Muscle layer of duodenum (tissue), 2 donors: ENCODE measurements around the gene GOSR2.

ENCODE experiments used
- H3K27ac ChIP-seq: one replicate; pipeline ENCODE4 v1.7.0; 2013; ENCODE audit warnings: mild to moderate bottlenecking, low read length
- H3K27me3 ChIP-seq: one replicate; pipeline ENCODE4 v1.7.0; 2013; ENCODE audit warnings: low read depth, mild to moderate bottlenecking, control low read depth, low read length
- H3K36me3 ChIP-seq, 2 donors: one replicate each; pipeline ENCODE4 v1.7.0; 2013; ENCODE audit warnings: low read length in 2 of 2, control low read depth in 1 of 2, mild to moderate bottlenecking in 1 of 2; ENCODE audit not compliant: insufficient read depth in 2 of 2, control insufficient read depth in 1 of 2
- H3K4me1 ChIP-seq, 2 donors: one replicate each; pipeline ENCODE4 v1.7.0; 2013; ENCODE audit warnings: low read length in 2 of 2, mild to moderate bottlenecking in 2 of 2, control low read depth in 1 of 2, moderate library complexity in 1 of 2; ENCODE audit not compliant: insufficient read depth in 2 of 2, control insufficient read depth in 1 of 2
- H3K4me3 ChIP-seq, 2 donors: one replicate each; pipeline ENCODE4 v1.7.0; 2013; ENCODE audit warnings: low read length in 2 of 2, low read depth in 1 of 2, mild to moderate bottlenecking in 1 of 2
- H3K9me3 ChIP-seq, 2 donors: one replicate each; pipeline ENCODE4 v1.7.0; 2013; ENCODE audit warnings: low read length in 2 of 2, control low read depth in 1 of 2, mild to moderate bottlenecking in 1 of 2; ENCODE audit not compliant: control insufficient read depth in 1 of 2
- donor health status: healthy.

The GOSR2 gene

DNA sequence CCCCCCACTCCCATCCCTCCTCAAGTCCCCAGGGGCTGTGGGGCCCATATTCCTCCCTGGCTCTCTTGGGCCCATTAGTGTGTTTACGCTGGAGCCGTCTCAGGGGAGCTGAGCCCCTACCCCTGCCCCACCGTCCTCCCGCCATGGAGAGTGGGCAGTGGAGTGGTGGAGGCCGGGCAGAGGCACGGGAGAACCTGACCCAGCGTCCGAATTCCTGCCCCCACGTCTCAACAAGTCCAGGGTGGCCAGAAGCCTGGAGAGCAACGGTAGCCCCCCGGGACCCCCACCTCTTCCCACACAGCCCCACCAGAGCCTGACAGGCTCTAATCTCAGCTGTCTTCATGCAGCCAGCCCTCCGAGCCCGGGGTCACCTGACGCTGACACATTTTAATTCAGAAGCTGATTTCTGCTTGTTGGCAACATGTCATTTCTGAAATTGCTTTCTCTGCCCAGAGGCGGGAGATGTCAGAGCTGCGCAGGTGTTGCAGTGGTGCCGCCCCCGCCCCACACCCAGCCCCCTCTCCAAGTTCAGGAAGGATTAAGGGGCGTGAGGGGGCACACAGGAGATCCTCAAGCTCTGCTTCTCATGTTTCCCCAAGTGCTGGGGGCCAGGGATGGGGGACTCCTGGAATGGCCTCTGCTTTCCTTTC lies 39.0 kb upstream of the GOSR2 start:
- H3K9me3 ChIP-seq = no peaks in the 10 kb centered on the region
- H3K4me1 ChIP-seq = no peaks in the 10 kb centered on the region
- H3K27me3 ChIP-seq = no peaks in the 10 kb centered on the region
- H3K36me3 ChIP-seq = no peaks in the 10 kb centered on the region
- no peak overlapping the region for H3K27ac ChIP-seq
- no peak overlapping the region for H3K4me3 ChIP-seq

DNA sequence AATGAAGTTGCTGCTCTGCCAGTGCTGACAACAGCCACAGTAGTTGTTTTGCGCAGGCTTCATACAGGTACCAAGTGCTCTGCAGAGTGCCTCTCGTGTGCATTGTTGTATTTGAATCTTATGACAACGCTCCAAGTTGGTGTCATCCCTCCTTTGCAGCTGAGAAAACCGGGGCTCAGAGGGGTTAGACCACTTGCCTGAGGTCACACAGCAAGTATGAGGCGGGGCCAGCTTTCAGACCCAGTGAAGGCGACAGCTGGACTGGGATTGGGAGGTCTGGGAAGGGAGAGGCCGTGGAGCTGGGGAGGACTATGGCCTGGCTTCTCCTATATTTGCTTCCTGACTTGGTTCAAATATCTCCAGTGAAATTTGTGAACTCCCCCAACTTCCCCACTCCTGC lies 38.4 kb upstream of the GOSR2 start:
- no peak overlapping the region for H3K27ac ChIP-seq
- no peak overlapping the region for H3K4me3 ChIP-seq
- H3K36me3 ChIP-seq = no peaks in the 10 kb centered on the region
- no peaks in the 10 kb centered on the region for H3K27me3 ChIP-seq
- H3K9me3 ChIP-seq = no peaks in the 10 kb centered on the region
- H3K4me1 ChIP-seq = no peaks in the 10 kb centered on the region

DNA sequence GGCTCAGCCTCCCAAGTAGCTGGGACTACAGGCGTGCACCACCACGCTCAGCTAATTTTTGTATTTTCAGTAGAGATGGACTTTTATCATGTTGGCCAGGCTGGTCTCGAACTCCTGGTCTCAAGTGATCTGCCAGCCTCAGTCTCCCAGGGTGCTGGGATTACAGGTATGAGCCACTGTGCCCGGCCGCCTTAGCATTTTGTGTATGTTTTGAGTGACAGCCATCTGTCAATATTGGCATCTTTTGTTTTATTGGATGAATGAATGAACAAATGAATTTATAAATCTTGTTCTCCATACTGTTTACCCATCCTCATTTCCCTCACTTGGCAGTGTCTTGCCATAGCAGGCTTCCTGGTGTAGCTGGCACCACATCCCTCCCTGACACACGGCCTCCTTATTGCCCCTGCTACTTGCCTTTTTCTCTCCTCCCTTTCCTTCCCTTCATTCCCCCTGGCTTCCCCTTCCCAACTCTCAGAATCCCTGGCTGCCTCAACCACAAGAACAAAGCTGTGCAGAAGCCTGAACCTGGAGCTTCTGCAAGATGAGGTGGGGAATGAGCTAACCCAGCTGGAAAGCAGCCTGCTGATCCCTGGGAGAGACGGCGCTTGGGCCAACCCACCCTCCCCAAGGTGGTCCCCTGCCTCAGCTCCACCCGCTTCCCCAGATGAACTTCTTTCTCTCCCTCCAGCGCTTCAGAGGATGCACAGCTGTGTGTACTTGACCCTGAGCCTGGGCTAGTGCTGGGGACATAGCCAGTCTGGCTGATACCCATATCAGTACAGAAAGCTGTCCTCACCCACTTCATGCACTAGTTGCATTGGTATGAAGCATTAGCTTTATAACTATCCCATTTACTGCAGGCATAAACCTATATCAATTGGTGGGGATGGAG lies 37.3 kb upstream of the GOSR2 start:
- H3K36me3 ChIP-seq = no peaks in the 10 kb centered on the region
- H3K4me1 ChIP-seq = no peaks in the 10 kb centered on the region
- H3K9me3 ChIP-seq = no peaks in the 10 kb centered on the region
- H3K4me3 ChIP-seq = no peak overlapping the region
- H3K27me3 ChIP-seq = no peaks in the 10 kb centered on the region
- no peak overlapping the region for H3K27ac ChIP-seq

DNA sequence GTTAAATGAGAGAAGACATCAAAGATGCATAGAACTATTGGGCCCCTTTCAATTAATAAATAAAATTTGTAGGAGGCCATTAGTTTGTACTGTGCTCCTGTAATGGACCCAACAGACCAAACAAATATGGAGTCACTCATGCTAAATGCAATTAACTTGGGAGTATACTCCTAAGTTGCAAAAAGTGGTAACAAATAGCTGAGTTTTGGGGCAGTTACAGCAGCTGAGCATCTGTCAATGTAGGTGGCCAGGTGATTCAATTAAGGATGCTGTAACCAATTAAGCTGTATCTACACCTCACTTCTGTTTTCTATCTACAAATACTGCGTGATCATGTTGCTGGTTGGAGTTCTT lies 36.7 kb upstream of the GOSR2 start:
- H3K4me3 ChIP-seq = no peak overlapping the region
- no peak overlapping the region for H3K27ac ChIP-seq
- no peaks in the 10 kb centered on the region for H3K9me3 ChIP-seq
- H3K27me3 ChIP-seq = no peaks in the 10 kb centered on the region
- no peaks in the 10 kb centered on the region for H3K4me1 ChIP-seq
- H3K36me3 ChIP-seq = no peaks in the 10 kb centered on the region

DNA sequence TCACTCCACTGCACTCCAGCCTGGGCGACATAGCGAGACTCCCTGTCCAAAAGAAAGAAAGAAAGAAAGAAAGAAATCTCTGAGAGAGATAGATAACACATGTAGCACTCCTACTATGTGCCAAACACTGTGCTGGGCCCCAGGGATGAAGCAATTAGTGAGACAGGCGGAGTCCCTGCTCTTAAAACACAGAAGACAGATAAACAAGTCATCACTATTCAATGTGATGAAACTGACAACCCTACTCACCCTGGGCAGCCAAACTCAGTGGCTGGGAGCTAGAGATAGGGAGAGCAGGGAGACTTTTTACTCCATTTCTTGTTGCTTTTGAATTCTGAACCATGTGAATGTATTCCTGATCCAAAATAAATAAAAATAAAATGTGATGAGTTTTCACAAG lies 35.2 kb upstream of the GOSR2 start:
- Histone ChIP-seq H3K4me1 (no peaks in the 10 kb centered on the region), H3K27ac (no peak overlapping the region), H3K9me3 (no peaks in the 10 kb centered on the region), H3K27me3 (no peaks in the 10 kb centered on the region), H3K36me3 (no peaks in the 10 kb centered on the region), H3K4me3 (no peak overlapping the region)

DNA sequence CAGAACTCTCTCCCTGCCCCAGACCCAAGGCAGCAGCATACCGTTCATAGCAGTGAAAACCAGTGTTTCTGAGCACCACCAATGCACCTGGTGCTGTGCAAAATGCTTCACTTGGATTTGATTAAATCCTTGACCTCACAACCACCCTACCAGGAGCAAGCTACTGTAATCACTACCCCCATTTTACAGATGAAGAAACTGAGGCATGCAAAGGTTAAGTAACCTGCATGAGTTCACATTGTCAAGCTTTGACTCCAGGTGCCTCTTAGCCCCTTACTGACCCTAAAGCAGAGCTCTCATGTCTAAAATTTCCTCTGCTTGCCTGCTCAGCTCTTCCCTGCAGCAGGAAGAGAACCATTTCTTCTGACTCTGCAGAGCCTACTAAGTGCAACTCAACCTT lies 34.2 kb upstream of the GOSR2 start:
- H3K27ac ChIP-seq = no peak overlapping the region
- H3K27me3 ChIP-seq = no peaks in the 10 kb centered on the region
- H3K36me3 ChIP-seq = no peaks in the 10 kb centered on the region
- H3K4me3 ChIP-seq = no peak overlapping the region
- no peaks in the 10 kb centered on the region for H3K4me1 ChIP-seq
- no peaks in the 10 kb centered on the region for H3K9me3 ChIP-seq

DNA sequence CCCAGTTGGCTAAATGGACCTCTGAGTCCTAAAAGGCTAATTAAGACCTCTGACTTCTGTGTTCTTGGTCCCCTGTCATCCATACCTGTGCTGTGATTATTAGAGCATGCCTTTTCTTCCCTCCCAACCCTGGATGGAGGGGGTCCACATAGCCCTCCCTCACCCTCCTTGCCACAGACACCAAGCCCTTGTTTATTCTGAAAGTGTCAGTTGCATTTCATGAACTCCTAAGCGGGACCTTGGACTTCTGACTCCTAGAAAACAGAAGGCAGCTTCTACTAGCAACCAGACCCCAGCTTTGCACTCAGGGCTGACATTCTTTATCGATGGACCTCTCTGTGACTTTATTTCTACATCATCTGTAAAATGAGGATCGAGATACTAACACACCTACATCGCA lies 33.4 kb upstream of the GOSR2 start:
- Histone ChIP-seq H3K4me3 (no peak overlapping the region), H3K4me1 (no peaks in the 10 kb centered on the region), H3K27me3 (no peaks in the 10 kb centered on the region), H3K36me3 (no peaks in the 10 kb centered on the region), H3K27ac (no peak overlapping the region), H3K9me3 (no peaks in the 10 kb centered on the region)

DNA sequence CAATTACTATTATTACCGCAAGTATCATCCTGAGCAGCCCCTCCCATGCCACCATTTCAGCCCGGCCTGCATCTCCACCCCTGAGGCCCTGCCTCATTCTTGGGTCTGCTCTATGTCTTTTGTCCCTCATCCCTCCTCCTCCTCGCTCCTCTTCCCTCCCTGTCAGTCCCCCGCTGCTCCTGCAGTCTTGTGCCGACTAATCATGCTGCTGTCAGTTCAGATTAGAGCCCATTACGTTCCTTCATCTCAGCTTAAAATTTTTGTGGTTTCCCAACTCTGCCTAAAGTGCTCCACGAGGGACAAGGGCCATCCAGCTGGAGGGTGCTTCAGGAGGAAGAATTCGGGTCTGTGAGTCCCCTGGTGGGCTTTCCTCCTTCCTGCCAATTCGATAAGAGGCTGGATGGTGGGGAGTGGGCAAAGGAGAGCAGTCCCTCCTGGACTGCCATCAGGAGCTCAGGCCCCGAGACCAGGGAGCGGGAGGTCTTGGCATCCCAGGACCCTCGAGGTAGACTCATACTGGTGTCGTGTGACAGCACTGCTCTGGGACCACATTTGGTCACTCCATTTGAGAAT lies 32.9 kb upstream of the GOSR2 start:
- no peaks in the 10 kb centered on the region for H3K27me3 ChIP-seq
- H3K4me3 ChIP-seq = no peak overlapping the region
- no peaks in the 10 kb centered on the region for H3K4me1 ChIP-seq
- H3K36me3 ChIP-seq = no peaks in the 10 kb centered on the region
- H3K9me3 ChIP-seq = no peaks in the 10 kb centered on the region
- no peak overlapping the region for H3K27ac ChIP-seq

DNA sequence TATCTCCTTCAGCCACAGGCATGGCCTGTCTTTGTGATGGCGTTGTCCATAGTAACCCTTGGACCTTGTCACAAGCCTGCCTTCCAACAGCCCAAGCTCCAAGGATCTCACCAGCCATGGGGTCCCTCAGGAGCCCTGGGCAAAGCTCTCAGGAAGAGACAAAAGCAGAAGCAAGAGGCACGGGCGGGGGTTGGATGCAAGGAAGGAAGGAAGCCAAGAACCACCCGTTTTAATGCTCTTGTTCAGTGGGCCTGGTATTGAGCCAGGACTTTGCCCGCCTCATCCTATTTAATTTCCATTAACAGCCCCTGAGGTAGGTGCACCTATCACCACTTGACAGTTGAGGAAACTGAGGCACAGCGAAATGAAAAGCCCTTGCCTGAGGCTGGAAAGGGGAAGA lies 32.3 kb upstream of the GOSR2 start:
- Histone ChIP-seq H3K27ac (no peak overlapping the region), H3K9me3 (no peaks in the 10 kb centered on the region), H3K4me3 (no peak overlapping the region), H3K27me3 (no peaks in the 10 kb centered on the region), H3K4me1 (no peaks in the 10 kb centered on the region), H3K36me3 (no peaks in the 10 kb centered on the region)

DNA sequence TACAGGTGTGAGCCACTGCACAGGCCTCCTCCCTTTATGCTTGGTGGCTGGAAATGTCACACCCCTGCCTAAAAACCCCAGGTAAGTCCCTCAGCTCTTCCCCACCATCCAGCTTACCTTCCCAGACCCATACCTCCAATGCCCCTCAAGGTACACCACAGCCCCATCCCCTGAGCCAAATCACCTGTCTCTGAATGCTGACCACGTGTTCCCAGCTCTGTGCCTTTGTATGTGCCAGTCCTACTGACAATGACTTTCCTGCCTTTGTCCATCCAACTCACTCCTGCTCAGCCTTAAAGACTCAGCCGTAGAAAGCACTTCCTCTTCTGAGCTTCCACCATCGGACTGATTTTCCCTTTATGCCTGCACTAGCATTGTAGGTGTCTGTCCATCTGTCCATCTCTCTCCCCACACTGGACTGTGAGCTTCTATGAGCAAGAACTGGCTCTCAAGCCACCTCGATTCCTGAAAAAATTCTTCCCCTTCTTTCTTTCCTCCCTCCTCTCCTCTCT lies 30.7 kb upstream of the GOSR2 start:
- H3K4me3 ChIP-seq = no peak overlapping the region
- no peaks in the 10 kb centered on the region for H3K36me3 ChIP-seq
- no peaks in the 10 kb centered on the region for H3K4me1 ChIP-seq
- H3K27me3 ChIP-seq = no peaks in the 10 kb centered on the region
- H3K9me3 ChIP-seq = no peaks in the 10 kb centered on the region
- H3K27ac ChIP-seq = no peak overlapping the region

DNA sequence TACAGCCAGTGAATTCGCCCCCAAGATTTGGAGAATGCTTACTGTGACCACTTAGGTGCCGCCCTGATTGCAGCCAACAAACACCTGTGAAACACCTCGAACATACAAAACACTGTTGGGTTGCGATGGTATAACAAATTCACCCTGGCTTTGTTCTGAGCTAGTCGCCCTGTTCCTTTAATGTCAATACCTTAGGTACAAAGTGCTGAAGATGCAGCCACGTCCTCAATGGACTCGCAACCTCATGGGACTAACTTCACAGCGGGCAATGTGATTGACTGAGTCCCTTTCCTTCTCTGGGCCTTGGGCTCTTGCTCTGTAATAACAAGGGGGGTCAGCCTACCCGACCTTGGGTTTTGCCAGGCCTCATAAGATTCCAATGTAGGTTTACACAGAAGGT lies 28.9 kb upstream of the GOSR2 start:
- no peaks in the 10 kb centered on the region for H3K36me3 ChIP-seq
- H3K27ac ChIP-seq = no peak overlapping the region
- peaks cover 0 to 5% of the 10 kb centered on the region in 2 donors for H3K9me3 ChIP-seq
- H3K4me3 ChIP-seq = no peak overlapping the region
- no peaks in the 10 kb centered on the region for H3K27me3 ChIP-seq
- H3K4me1 ChIP-seq = no peaks in the 10 kb centered on the region
